Activated CD4-positive, alpha-beta T cell treated with anti-CD3 and anti-CD28 coated beads, Interleukin-2, amount 50 U/mL, for 1 hour (primary cell): ENCODE results near the gene BGLAP.
A peak's percentile ranks its signal among the peaks of the same experiment; 100 is the strongest.
"Not testable (repeated sequence)": the region's sequence is repeated elsewhere in the genome, so short reads cannot be mapped to it uniquely, and the experiment has no call there.

Experiments used
- DNase-seq: peaks from one replicate; pipeline ENCODE4 v3.0.0-alpha.2; 2020

BGLAP gene

DNA sequence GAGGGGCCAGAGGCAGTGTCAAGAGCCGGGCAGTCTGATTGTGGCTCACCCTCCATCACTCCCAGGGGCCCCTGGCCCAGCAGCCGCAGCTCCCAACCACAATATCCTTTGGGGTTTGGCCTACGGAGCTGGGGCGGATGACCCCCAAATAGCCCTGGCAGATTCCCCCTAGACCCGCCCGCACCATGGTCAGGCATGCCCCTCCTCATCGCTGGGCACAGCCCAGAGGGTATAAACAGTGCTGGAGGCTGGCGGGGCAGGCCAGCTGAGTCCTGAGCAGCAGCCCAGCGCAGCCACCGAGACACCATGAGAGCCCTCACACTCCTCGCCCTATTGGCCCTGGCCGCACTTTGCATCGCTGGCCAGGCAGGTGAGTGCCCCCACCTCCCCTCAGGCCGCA lies at the start of gene BGLAP:
BGLAP (plus strand) TSS at position 259 of the 400 bp plus-strand sequence; CDS start at position 307, 48 bp downstream.
- no peak for DNase-seq

DNA sequence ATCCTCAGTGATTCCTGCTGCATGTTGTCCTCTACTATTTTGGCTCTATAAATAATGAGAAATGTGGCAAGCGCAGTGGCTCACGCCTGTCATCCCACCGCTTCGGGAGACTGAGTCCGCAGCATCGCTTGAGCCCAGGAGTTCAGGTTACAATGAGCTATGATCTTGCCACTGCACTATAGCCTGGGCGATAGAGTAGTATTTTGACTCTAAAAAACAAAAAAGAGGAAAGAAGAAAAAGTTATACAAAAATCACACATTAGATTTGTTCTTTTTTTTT lies 48.8 kb upstream of the BGLAP start:
- DNase-seq: no peak

GRCh38 chr1:156193488-156194299 lies 48.3 kb upstream of the BGLAP start, which contains the start of gene SLC25A44:
Gene SLC25A44, plus strand, starts transcription at chr1:156194104. Its CDS starts 5,744 bp downstream, at chr1:156199848.
- peak; percentile 96 for DNase-seq

DNA sequence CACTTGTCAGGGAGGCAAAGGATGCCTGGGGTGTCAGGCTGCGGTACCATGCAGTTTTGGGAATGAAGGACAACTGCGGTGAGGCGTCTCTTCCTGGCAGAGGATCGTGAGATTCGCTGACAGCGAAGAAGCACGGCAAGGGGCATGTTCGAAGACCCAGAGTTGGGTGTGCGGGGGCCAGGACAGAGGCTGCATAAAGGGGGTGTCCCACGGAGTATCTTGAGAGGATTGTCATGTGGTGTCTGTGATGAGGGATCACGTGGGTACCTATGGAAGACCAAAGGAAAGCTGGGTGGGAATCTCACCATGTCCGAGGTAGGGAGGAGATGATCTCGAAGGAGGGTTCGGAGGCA lies 47.7 kb upstream of the BGLAP start:
- no peak for DNase-seq

DNA sequence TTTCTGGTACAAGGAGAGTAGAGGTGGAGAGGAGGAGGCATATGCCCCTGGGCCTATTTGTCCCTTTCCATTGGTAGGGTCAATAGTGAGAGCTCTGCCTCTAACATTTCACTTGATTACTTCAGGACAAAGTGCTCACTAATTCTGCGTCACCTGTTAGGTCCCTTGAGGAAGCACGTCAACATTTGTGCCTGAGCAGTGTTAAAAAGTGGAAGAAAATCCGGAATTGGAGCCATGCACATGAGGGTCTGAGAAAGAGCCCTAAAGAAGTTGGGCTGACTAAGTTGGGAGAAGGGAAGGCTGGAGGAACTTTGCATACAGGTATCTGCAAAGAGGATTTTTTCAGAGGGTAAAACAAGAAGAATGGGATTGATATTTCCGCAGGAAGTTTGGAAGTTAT lies 46.1 kb upstream of the BGLAP start:
- no peak for DNase-seq

DNA sequence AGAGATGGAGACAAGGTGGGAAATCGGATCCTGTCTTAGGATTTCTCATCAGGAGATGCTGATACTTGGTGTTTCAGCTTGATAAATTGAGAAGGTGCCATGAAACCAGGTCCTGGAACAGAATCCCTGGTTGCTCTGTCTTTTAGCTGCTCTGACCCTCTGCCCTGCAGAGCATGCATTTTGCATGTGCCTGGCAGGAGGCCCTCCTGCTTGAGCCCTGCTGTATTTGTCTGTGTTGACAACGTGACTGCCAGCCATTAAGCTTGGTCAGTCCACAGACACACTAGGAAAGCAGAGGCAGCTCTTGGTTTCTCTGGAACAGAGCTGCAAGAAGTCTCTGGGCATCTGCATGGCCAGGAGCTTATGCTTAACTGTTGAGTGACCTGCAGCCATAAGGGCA lies 45.5 kb upstream of the BGLAP start:
- DNase-seq: no peak

GRCh38 chr1:156198831-156199349 lies 43.1 kb upstream of the BGLAP start:
- no peak for DNase-seq

GRCh38 chr1:156200044-156200443 lies 41.9 kb upstream of the BGLAP start:
- no peak for DNase-seq

DNA sequence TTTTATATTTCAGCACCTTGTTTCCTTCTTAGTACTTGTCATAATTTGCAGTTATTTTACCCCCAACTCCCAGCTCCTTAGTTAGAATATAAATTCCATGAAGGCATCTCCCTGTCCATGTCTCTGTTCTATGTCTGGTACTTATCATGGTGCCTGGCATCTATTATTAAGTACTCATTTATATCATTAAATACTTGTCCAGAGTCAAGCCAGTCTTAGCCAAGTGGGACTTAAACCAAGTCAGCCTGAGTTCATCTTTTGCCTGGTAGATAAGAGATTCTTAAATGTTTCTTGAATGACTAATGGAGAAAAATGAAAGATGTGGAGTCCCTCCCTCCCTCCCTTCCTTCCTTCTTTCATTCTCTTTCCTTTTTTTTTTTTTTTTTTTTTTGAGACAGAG lies 38.7 kb upstream of the BGLAP start:
- DNase-seq: no peak

DNA sequence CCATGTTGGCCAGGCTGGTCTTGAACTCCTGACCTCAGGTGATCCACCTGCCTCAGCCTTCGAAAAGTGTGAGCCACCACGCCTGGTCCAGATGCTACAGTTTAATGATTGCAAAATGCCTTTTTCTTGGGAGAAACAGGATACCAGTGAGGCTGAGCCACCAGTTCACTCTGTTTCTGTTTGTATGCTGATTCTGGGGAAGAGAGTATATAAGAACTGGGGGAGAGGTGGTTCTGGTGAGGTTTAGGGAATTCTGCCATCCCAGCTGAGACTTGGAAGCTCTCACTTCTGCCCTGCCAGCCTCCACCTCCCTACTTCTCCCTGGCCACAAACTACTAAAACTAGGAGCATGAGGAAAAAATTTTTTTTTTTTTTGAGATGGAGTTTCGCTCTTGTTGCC lies 37.3 kb upstream of the BGLAP start:
- DNase-seq: no peak

- no peak for DNase-seq
These were observed 30.7 kb upstream of the BGLAP start for GRCh38 chr1:156211243-156211642.

GRCh38 chr1:156212130-156212529 lies 29.9 kb upstream of the BGLAP start:
- no peak for DNase-seq

GRCh38 chr1:156212833-156213643 lies 28.9 kb upstream of the BGLAP start, which contains the start of gene PMF1:
Gene PMF1, plus strand, starts transcription at chr1:156213007. Its CDS starts 9 bp downstream, at chr1:156213016.
- DNase-seq: peak; percentile 95

- DNase-seq: no peak
These were observed 28.4 kb upstream of the BGLAP start for GRCh38 chr1:156213644-156213966.

DNA sequence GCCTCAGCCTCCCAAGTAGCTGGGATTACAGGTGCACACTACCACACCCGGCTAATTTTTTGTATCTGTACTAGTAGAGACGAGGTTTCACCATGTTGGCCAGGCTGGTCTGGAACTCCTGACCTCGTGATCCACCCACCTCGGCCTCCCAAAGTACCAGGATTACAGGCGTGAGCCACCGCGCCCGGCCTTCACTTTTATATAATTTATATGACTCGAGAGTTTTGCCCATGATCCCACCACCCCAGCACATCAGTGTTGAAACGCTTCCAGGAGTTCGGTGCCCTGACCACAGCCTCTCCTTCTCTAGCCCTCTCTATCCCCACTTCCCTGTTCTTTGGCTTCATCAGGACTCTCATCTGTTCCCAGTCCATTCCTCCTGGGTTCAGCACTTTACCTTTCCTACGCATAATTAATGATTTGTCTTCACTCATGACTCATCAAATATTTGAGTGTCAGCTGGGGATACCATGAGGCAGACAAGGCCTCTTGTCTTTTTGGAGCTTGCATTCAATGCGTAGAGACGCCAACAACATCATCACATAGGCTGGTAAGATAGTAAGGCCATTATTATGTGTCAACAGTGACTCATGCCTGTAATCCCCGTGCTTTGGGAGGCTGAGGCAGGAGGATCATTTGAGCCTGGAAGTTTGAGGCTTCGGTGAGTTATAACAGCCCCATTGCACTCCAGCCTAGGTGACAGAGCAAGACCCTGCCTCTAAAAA lies 27.8 kb upstream of the BGLAP start:
- no peak for DNase-seq

GRCh38 chr1:156216361-156217086 lies 25.5 kb upstream of the BGLAP start:
- not testable (repeated sequence) for DNase-seq

- no peak for DNase-seq
These were observed 24.1 kb upstream of the BGLAP start for GRCh38 chr1:156217871-156218270.

DNA sequence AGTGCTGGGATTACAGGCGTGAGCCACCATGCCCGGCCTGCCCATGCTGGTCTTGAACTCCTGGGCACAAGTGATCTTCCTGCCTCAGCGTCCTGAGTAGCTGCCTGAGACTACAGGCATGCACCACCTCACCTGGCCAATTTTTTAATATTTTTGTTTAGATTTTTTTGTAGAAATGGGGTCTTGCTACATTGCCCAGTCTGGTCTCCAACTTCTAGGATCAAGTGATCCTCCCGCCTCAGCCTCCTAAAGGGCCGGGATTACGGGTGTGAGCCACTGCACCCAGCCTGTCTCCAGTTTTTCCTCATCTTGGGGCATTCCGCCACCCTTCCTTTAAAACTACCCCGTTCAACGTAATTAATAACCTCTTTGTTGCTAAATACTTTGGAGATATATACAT lies 21.8 kb upstream of the BGLAP start:
- no peak for DNase-seq

DNA sequence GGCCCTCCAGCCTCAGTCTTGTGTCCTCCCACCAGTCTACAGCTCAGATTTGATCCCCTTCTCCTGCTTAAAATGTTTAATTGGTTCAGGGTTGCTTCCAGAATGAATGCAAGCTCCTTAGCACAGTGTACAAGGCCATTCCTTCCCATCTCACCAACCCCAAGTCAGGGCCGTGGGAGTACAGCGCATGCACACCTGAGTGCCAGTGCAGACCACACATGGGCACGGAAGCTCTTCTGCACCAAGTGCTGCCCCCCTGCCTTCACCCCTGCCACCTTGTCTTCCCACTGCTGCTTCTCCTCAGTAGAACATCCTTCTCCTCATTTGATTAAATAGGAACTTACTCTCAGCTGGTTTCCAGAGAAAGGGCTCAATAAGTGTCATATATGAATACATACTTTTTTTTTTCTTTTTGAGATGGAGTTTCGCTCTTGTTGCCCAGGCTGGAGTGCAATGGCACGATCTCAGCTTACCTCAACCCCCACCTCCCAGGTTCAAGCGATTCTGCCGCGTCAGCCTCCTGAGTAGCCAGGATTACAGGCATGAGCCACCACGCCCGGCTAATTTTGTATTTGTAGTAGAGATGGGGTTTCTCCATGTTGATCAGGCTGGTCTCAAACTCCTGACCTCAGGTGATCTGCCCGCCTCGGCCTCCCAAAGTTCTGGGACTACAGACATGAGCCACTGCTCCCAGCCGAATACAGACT lies 19.8 kb upstream of the BGLAP start:
- no peak for DNase-seq

- no peak for DNase-seq
These were observed 16.3 kb upstream of the BGLAP start for GRCh38 chr1:156225677-156226014.

DNA sequence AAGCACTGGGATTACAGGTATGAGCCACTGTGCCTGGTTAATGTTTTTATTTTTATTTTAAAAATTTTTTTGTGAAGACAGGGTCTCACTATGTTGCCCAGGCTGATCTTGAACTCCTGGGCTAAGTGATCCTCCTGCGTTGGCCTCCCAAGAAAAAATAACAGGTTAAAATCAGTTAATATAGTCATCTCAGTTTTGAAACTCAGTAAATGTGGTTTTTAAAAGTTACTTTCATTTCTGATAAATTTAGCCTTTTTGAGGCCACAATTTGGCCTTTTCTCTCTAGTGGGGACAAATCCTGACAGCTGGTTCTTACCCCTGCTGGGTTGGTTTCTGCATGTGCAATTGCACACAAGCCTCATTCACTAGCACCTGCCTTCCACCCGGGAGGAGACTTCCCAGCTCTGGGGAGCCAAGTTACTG lies 15.9 kb upstream of the BGLAP start:
- no peak for DNase-seq

GRCh38 chr1:156226782-156227181 lies 15.2 kb upstream of the BGLAP start:
- DNase-seq: no peak
